Psoas muscle (tissue), 8 donors: ENCODE measurements around the gene MUSTN1. TPM values are rescaled to one million over a fixed set of nuclear protein-coding genes. Genes with fewer than 3 reads are reported as not detected.

Experiments used
- ATAC-seq, 4 donors: fragments of 200-7000 bp; cut with Tn5 transposase; one replicate each; pipeline ENCODE4 v1.9.1; 2020; ENCODE audit warnings: moderate library complexity in 3 of 4, mild to moderate bottlenecking in 2 of 4
- DNase-seq, 2 donors: peaks; one replicate each; pipeline ENCODE4 v3.0.0-alpha.2; 2020
- H3K27ac ChIP-seq: fragments of 200-600 bp; one replicate; pipeline ENCODE4 v1.8.0; 2022
- H3K27me3 ChIP-seq, 3 donors: fragments of 200-600 bp in 1 of 3; one replicate each; pipeline versions ENCODE4 v1.6.1 to v1.8.0; 2013 to 2022; ENCODE audit warnings: low read length in 2 of 3, mild to moderate bottlenecking in 2 of 3, moderate library complexity in 1 of 3; ENCODE audit not compliant: insufficient read depth in 3 of 3
- H3K36me3 ChIP-seq, 2 donors: fragments of 200-600 bp in 1 of 2; one replicate each; pipeline versions ENCODE4 v1.6.1 to v1.8.0; 2013 to 2022; ENCODE audit warnings: low read depth in 1 of 2, mild to moderate bottlenecking in 1 of 2, moderate library complexity in 1 of 2; ENCODE audit not compliant: insufficient read depth in 1 of 2
- H3K4me1 ChIP-seq: fragments of 200-600 bp; one replicate; pipeline ENCODE4 v1.8.0; 2022
- H3K4me3 ChIP-seq: fragments of 200-600 bp; one replicate; pipeline ENCODE4 v1.8.0; 2022; ENCODE audit warnings: mild to moderate bottlenecking
- H3K9me3 ChIP-seq: fragments of 200-600 bp; one replicate; pipeline ENCODE4 v1.8.0; 2022
- WGBS, 3 donors: extraction: QIAGEN DNeasy Blood & Tissue Kit; methylation state at CpG; one replicate each; pipeline versions ENCODE4 v1.1.6 to v1.1.7; 2013; 5-methylcytosine and 5-hydroxymethylcytosine counted together
- intact Hi-C, 2 donors: fragments of 100-400 bp; cut with DNase I; formaldehyde crosslinking; loops; one replicate each; pipeline versions ENCODE4 v1.11.0 to v1.14.2; 2022
- polyA plus RNA-seq, 3 donors: library from polyadenylated mRNA; stranded (reverse); fragments of 200-250 nt; gene quantifications; one replicate each; pipeline ENCODE4 v1.2.3, GENCODE V29; 2013
- total RNA-seq, 4 donors: library from RNA; stranded (reverse); fragmentation: NEBNext Ultra II Directional in 2 of 4; extraction: Animal tissue kit (Norgen Biotek cat#: 25700) in 2 of 4; gene quantifications; one replicate each; pipeline versions ENCODE4 v1.2.1 to v1.2.4, GENCODE V29; 2021 to 2023
- TF ChIP-seq, protein P1 (sequence below): fragments of 200-600 bp; IDR thresholded peaks from one replicate; pipeline ENCODE4 v1.8.0; 2022; ENCODE audit warnings: antibody characterized with exemption
- donor health status: healthy with polysubstance abuse.
- donor health status: DM: no; HTN: no; CAD: no; lungs with moderate emphysema.
- donor health status: Bipolar disorder and iron deficiency.
- donor health status: healthy.
- donor health status: DM: yes; HTN: yes; CAD: no.
- donor health status: DM: no; HTN: no; CAD: no.
- donor health status: DM: no; HTN: no; CAD: no.
- donor health status: DM: yes; HTN: yes; CAD: no.

Gene MUSTN1
- total and polyA plus RNA-seq, 7 donors, result 91.1 to 1,241 (median 578) TPM

DNA sequence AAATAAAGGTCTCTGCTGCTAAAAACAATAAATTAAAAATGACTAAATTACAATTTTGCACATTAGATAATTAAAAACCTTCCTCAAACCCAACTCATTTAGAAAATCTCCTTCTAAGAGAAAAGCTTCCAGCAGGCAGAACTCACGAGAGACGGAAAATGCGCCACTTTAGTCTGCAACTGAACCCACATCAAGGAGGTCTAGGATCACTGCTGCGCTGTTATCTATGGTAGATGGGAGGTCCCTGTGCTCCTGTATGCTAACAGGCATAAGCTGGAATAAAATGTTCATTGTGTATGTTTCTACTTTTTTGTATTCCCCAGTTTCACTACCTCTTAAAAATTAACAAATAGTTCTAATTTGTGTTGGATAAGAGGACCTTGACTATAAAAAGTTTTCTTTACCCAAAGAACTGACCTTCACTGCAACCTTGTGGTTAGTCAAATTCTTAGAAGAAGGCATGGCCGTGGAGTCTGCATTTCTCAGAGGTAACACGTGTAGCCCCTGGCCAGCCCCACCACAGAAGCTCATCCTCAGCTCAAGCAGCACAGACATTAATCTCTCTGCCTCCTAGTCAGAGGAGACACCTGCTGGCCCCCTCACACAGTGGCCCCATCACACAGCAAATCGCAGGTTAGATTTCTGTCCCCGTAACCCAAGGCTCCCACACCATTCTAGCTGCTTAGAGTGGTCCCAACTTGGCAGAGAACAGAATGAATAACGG, 40.2 kb upstream of the MUSTN1 start:
- Histone ChIP-seq H3K36me3 (peaks cover 0 to 14% of the 10 kb centered on the region in 2 donors), H3K9me3 (no peaks in the 10 kb centered on the region), H3K4me3 (no peak overlapping the region), H3K27ac (no peak overlapping the region), H3K4me1 (peaks cover 14% of the 10 kb centered on the region), H3K27me3 (no peaks in the 10 kb centered on the region)
- DNase-seq (no peak), ATAC-seq (no peak)
- intact Hi-C loops, result no loop called here
- TF ChIP-seq, protein P1, sequence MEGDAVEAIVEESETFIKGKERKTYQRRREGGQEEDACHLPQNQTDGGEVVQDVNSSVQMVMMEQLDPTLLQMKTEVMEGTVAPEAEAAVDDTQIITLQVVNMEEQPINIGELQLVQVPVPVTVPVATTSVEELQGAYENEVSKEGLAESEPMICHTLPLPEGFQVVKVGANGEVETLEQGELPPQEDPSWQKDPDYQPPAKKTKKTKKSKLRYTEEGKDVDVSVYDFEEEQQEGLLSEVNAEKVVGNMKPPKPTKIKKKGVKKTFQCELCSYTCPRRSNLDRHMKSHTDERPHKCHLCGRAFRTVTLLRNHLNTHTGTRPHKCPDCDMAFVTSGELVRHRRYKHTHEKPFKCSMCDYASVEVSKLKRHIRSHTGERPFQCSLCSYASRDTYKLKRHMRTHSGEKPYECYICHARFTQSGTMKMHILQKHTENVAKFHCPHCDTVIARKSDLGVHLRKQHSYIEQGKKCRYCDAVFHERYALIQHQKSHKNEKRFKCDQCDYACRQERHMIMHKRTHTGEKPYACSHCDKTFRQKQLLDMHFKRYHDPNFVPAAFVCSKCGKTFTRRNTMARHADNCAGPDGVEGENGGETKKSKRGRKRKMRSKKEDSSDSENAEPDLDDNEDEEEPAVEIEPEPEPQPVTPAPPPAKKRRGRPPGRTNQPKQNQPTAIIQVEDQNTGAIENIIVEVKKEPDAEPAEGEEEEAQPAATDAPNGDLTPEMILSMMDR, result no peak
- 83 to 91% (median 84%) methylated on average over 9 of the region's 9 CpGs for WGBS, 3 donors

- peaks cover 0 to 7% of the 10 kb centered on the region in 2 donors for H3K36me3 ChIP-seq
- no peaks in the 10 kb centered on the region for H3K27me3 ChIP-seq
- intact Hi-C loops, result no loop called here
- H3K4me3 ChIP-seq, result no peak overlapping the region
- H3K9me3 ChIP-seq, result no peaks in the 10 kb centered on the region
- DNase-seq (no peak), ATAC-seq (no peak)
- TF ChIP-seq, protein P1, result no peak
- H3K27ac ChIP-seq, result no peak overlapping the region
- WGBS, 3 donors, result 74 to 84% (median 82%) methylated on average over 5 of the region's 5 CpGs
- H3K4me1 ChIP-seq, result peaks cover 14% of the 10 kb centered on the region
Observed at GRCh38 chr3:52874160-52874701, 39.4 kb upstream of the MUSTN1 start.

GRCh38 chr3:52873433-52874159, 38.8 kb upstream of the MUSTN1 start:
- whole genome bisulfite sequencing, 3 donors, result 70 to 81% (median 72%) methylated on average over 8 of the region's 8 CpGs
- Histone ChIP-seq H3K9me3 (no peaks in the 10 kb centered on the region), H3K27ac (no peak overlapping the region), H3K36me3 (peaks cover 0 to 2% of the 10 kb centered on the region in 2 donors), H3K4me1 (peaks cover 14% of the 10 kb centered on the region), H3K4me3 (no peak overlapping the region), H3K27me3 (no peaks in the 10 kb centered on the region)
- intact Hi-C loops, result no loop called here
- TF ChIP-seq, protein P1, result no peak
- ATAC-seq (peak in 2 of 4 donors; percentile 24 to 27), DNase-seq (no peak)

DNA sequence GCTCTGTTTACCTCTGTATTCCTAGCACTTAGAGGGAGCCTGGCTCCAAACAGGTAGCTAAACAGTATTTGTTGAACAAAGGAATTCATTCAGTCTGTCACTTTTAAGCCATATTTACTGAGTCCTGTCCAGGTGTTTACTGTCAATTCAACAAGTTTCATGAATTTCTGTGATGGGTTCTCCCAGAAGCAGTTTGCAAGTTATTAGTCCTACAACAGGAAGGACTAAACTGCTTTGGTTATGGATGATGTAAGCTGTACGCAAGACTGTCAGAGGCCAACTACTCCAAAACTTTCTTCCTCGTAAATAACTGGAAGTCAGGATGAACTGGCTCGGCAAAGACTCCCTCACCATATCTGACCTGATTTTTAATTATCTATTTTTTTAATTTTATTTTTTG, 37.4 kb upstream of the MUSTN1 start:
- WGBS, 3 donors, result 94 to 98% (median 95%) methylated on average over 3 of the region's 3 CpGs
- no peaks in the 10 kb centered on the region for H3K36me3 ChIP-seq
- peaks cover 14% of the 10 kb centered on the region for H3K4me1 ChIP-seq
- TF ChIP-seq, protein P1, result no peak
- intact Hi-C loops, result no loop called here
- H3K27ac ChIP-seq, result no peak overlapping the region
- ATAC-seq (no peak), DNase-seq (no peak)
- H3K9me3 ChIP-seq, result no peaks in the 10 kb centered on the region
- no peak overlapping the region for H3K4me3 ChIP-seq
- H3K27me3 ChIP-seq, result no peaks in the 10 kb centered on the region
